HEK293 (cell line): ENCODE measurements around the gene STK24.

Experiments used
- CTCF ChIP-seq: fragments of 450-650 bp; formaldehyde crosslinking; IDR thresholded peaks from 2 replicates; pipeline ENCODE4 v1.5.1; 2016; ENCODE audit warnings: missing biosample characterization, missing genetic modification characterization
- PBX3 ChIP-seq: sonication (generic); formaldehyde crosslinking; IDR thresholded peaks from 2 replicates; pipeline ENCODE4 v1.8.1; 2022; ENCODE audit warnings: mild to moderate bottlenecking, moderate library complexity, missing genetic modification reagents
- YY1 ChIP-seq: fragments of 450-650 bp; formaldehyde crosslinking; IDR thresholded peaks from 2 replicates; pipeline ENCODE4 v1.5.1; 2018; ENCODE audit warnings: missing biosample characterization, missing genetic modification characterization
- ZEB2 ChIP-seq: fragments of 450-650 bp; formaldehyde crosslinking; IDR thresholded peaks from 2 replicates; pipeline ENCODE4 v1.5.1; 2016; ENCODE audit warnings: missing biosample characterization, missing genetic modification characterization
- TF ChIP-seq, protein P1 (sequence below): fragments of 450-650 bp; formaldehyde crosslinking; IDR thresholded peaks from 2 replicates; pipeline ENCODE4 v1.5.1; 2016; ENCODE audit warnings: missing biosample characterization, missing genetic modification characterization, borderline replicate concordance

DNA sequence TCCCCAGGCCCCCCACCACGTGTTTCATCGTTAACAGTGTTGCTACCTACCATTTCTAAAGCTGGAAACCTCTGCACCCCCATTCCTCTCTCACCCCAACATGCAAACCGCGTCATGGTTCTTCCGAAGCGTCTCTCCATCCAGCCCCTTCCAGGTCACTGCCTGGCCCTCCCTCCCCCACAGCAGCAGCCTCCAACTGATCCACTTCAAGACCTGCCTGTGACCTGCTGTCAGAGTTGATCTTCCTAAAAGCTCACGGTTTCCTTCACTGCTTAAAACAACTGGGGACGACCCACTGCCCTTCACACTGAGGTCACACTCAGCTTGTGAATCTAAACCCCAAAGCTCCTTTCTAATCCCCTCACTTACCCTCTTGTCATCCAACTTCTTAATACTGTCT is 47.7 kb downstream of the STK24 start:
- TF ChIP-seq YY1 (tag by site-specific recombination) (no peak), CTCF (tag by site-specific recombination) (no peak), ZEB2 (no peak), PBX3 (CRISPR knock-in tag) (no peak)
- TF ChIP-seq, protein P1, sequence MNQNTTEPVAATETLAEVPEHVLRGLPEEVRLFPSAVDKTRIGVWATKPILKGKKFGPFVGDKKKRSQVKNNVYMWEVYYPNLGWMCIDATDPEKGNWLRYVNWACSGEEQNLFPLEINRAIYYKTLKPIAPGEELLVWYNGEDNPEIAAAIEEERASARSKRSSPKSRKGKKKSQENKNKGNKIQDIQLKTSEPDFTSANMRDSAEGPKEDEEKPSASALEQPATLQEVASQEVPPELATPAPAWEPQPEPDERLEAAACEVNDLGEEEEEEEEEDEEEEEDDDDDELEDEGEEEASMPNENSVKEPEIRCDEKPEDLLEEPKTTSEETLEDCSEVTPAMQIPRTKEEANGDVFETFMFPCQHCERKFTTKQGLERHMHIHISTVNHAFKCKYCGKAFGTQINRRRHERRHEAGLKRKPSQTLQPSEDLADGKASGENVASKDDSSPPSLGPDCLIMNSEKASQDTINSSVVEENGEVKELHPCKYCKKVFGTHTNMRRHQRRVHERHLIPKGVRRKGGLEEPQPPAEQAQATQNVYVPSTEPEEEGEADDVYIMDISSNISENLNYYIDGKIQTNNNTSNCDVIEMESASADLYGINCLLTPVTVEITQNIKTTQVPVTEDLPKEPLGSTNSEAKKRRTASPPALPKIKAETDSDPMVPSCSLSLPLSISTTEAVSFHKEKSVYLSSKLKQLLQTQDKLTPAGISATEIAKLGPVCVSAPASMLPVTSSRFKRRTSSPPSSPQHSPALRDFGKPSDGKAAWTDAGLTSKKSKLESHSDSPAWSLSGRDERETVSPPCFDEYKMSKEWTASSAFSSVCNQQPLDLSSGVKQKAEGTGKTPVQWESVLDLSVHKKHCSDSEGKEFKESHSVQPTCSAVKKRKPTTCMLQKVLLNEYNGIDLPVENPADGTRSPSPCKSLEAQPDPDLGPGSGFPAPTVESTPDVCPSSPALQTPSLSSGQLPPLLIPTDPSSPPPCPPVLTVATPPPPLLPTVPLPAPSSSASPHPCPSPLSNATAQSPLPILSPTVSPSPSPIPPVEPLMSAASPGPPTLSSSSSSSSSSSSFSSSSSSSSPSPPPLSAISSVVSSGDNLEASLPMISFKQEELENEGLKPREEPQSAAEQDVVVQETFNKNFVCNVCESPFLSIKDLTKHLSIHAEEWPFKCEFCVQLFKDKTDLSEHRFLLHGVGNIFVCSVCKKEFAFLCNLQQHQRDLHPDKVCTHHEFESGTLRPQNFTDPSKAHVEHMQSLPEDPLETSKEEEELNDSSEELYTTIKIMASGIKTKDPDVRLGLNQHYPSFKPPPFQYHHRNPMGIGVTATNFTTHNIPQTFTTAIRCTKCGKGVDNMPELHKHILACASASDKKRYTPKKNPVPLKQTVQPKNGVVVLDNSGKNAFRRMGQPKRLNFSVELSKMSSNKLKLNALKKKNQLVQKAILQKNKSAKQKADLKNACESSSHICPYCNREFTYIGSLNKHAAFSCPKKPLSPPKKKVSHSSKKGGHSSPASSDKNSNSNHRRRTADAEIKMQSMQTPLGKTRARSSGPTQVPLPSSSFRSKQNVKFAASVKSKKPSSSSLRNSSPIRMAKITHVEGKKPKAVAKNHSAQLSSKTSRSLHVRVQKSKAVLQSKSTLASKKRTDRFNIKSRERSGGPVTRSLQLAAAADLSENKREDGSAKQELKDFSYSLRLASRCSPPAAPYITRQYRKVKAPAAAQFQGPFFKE (tag by site-specific recombination) = no peak
